LHCN-M2 (cell line): ENCODE data around the gene AOPEP. TPM values are rescaled to one million over a fixed set of nuclear protein-coding genes. Genes with fewer than 3 reads are reported as not detected.
"Not testable (repeated sequence)": the region's sequence is repeated elsewhere in the genome, so short reads cannot be mapped to it uniquely, and the experiment has no call there.

ENCODE experiments used
- DNase-seq: peaks from one replicate; pipeline ENCODE4 v3.0.0-alpha.2; 2012; ENCODE audit warnings: low read depth
- total RNA-seq: library from RNA; depleted of rRNA; stranded (reverse); fragments of >200 nt; gene quantifications from 2 replicates; pipeline ENCODE4 v1.2.3, GENCODE V29; 2014

The AOPEP gene
- total RNA-seq, 1 experiment from 2014 or later, result 114 TPM

DNA sequence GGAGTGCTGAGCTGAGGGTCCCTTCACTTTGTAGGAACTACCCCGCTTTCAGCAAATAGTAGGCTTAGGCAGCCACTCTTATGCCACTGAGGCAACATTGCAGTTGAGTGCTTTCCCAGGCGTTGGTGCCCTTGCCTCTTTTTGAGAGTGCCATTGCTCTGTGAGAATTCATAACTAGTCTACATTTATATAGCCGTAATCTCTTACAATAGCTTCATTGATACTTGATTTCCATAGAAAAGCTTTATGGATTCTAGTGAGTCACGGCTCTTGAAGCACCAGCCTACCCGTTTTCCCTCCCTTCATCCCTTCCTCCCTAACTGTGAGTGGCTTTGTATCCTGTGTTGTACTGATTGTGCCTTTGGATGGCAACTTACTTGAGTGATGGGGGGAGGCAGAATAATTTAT, 283.9 kb downstream of the AOPEP start:
- DNase-seq, result no peak

DNA sequence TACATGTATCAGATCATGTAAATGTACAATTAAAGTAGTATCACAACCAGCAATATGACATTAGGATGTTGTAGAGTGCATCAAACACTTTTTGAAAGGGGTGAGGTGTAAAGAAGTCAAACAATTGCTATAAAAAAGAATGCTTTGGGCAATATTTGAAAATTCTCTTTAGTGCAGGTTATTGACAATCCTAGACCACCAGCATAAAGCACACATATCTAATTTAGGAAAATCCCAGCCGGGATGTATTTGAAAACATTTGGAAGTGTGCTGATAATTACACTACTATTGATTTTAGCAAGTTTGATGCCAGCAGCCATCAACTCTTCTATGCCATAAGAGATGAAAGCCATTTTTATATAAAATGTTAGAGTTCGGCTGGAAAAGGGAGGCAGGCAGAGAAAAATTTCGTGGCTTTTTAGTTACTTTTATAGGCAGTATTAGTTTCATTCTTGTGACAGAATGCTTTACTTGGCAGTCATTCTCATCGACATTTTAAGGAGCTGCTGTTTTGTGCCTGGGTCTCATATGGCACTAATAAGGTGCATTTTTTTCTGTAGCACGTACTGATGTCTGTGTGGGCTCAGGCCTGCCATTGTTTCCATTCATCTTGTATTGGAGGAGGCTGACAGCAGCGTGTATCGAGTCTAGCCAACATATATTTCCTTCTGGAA, 285.7 kb downstream of the AOPEP start:
- no peak for DNase-seq

DNA sequence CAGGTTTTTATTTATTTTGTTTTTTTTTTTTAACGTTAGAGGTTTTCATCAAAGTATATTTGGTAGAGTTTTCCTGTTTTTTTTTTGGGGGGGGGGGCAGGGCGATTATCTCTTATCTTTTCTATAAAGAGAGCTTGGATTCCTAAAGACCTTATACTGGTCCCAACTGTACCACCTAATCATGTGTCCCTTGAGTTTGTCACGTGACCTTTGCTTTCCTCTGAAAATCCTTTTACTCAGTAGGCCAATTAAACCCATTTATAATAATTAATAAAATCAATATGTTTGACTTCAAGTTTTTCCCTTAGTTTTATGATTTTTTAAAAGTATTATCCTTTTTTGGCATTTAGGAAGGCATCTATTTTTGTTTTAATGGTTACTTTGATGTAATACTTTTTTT, 286.4 kb downstream of the AOPEP start:
- DNase-seq, result no peak

DNA sequence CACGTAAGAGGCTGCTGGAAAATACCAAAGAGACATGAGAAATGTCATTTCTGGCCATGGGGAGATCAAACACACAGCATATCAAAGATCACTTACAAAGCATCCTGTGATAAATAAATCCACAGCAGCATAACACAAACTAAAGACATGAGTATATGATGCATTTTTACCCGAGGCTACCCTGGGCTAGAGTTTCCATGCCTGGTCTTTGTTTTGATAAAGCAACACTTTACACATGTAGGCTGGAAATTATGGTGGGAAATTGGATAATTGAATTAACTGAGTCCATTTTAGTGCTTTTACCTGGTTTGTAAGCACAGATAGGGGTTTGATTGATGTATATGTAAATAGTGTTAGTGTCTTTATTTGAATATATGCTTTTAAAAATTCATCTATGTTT, 288.4 kb downstream of the AOPEP start:
- no peak for DNase-seq

DNA sequence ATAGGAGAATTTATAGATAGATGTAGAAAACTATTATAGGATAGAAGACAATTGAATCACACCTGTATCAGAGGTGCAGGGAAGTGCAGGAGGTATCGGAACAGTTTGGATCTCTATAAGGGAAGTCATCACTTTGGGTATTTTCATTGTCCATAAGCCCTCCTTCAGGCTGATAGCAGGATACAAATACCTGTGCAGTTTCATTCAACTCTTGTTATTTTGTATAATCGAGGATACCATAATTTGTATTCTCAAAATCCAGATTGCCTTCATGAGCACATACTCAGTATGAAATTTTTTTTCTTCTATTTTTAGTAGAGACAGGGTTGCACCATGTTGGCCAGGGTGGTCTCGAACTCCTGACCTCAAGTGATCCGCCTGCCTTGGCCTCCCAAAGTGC, 289.1 kb downstream of the AOPEP start:
- no peak for DNase-seq

DNA sequence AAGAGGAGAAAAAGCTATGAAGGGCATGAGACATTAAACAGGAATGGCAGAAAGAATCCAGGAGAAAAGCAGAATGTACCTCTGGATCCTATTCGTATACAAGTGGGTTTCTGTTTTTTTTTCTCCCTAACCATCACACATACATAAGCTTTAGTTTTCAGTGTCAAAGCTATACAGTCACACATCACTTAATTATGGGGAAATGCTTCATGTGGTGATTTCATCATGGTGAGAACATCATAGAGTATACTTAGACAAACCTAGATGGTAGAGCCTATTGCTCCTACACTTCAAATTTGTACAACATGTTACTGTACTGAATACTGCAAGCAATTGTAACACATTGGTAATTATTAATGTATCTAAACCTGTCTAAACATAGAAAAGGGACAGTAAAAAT, 290.6 kb downstream of the AOPEP start:
- no peak for DNase-seq

DNA sequence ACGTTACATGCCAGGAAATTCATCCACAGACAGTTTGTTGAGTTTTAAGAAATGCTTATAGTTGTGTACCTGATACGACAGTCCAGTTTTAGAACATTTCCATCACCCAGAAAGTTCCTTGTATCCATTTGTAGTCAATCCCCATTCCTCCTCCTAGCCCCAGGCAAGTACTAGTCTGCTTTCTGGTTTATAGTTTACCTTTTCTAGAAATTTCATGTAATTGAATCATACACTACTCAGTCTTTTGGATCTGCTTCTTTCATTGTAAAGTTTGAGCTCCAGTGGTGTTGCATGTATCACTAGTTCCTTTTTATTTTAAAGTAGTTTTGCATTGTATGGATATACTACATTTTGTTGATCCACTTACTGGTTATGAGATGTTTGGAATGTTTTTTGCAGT, 291.2 kb downstream of the AOPEP start:
- DNase-seq, result no peak

DNA sequence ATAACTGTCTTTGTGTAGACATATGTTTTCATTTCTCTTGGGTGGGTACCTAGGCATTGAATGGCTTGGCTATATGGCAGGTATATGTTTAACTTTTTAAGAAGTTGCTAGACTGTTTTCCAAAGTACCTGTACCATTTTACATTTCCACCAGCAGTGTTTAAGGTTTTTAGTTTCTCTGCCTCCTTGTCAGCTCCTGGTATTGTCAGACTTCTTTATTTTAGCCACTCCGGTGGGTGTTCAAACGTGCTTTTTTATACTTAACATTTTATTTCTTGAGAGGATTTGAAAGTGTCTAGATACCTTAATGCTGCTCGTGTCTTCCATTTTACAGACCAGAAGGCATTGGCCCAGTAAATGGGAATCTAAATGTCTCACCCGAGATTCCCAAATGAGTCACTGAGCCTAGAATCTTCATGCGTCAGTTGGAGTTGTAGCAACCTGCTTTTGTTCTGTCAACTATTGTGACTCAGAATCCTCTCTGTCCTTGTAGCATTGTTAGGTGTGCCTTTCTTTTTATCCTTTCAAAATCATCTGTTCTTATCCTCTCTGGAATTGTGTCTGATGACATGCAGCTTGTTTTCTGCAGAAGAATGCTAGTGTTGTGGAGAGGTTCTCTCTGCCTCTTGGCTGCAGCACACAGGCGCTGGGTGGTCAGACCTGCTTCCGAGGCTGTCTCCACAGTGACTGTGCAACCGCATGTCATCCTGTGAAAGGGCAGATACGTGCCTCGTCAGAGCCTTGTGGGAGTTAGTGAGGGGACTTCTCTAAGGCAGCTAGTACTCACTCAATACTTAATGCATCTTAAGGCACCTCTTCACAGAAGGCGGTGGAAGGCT, 291.8 kb downstream of the AOPEP start:
- peak; percentile 96 for DNase-seq

DNA sequence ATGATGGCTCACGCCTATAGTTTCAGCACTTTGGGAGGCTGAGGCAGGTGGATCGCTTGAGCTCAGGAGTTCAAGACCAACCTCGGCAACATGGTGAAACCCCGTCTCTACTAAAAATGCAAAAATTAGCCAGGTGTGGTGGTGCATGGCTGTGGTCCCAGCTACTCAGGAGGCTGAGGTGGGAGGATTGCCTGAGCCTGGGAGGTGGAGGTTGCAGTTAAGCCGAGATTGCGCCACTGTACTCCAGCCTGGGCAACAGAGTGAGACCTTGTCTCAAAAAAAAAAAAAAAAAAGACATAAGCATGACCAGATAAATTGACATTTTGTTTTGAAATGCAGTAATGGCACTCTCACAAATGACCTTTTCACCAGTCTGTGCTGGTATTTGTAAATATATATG, 294.1 kb downstream of the AOPEP start:
- not testable (repeated sequence) for DNase-seq

DNA sequence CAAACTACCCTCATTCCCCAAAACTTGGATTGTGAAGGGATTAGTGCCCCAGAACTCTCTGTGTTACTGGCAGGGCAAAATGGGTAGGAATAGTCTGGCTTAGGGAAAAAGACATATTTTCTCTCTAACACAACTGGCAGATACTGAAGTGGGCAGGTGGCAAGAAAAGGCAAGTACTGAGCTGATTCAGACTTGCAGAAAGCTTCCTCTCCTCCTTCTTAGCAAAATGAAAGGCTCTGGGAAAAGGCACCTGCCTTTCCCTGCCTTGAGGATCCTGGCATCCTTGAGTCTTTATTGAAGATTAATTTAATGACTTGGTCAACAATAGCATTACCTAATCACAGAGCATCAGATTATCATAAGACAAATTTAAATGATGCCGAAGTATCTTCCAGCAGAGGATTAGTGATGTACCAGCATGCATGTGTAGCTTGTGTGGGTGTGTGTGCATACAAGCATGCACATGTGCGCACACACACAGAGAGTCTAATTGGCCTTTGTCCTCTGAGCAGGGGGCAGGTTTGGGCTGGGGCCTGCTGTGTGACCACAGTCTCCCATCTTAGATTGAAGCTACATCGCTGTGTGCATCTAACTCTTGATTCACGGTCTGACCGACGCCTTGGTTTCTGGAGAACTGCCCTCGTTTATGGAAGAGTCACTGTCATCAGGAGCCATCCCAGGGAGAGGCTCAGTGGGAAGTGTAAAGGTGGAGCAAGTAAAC, 294.8 kb downstream of the AOPEP start:
- DNase-seq, result no peak

DNA sequence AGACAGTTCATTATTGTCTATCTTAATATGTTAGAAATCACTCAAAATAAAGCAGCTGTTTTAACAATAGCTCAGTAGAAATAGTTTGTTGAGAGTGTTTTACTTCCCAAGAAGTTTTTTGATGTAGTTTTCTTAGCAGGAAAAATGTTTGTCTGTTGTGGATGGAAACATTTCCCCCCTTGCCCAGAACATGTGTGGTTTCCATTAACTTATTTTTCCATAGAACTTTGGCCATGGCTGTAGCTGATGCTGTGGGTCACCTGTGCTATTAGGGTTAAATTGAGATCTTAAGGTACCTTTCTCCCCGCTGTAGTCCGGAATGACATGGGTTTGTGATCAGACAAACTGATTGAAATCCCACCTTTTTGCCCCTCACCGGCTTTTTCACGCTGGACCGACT, 296.2 kb downstream of the AOPEP start:
- no peak for DNase-seq

DNA sequence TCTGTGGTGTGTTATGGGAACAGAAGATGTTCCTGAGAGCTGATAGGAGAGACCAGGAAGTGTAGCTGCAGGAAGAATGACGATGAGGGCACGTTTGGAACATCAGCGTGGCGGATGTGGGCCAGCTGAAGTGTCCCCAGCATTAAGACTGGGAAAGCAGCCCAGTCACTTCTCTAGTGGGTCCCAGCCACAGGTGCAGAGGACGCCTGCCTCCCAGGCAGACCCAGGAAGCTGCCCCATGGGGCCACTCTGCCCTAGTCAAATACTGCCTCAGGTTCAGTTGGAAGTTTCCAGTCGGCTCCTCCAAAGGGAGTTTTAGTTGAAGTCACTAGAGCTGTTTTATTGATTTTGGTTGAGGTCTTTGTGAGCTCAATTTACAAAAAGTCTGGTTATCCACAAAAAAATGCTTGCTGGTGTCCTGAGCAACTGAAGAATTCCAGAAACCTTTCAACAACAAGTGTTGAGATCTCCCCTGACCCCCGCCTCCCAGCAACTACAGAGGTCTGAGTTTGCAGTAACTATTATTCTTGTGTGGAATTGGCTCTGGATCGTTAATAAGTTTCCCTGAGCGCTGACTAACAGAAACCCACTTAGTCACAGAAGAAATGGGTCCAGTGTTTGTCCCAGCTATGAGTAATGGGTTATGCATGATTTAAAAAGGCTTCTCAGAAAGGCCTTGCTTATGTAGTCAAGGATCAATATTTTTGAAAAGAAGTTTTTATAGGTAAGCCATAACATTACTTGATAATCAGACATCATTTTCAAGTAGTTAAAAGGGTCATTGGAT, 296.9 kb downstream of the AOPEP start:
- DNase-seq, result peak; percentile 85

DNA sequence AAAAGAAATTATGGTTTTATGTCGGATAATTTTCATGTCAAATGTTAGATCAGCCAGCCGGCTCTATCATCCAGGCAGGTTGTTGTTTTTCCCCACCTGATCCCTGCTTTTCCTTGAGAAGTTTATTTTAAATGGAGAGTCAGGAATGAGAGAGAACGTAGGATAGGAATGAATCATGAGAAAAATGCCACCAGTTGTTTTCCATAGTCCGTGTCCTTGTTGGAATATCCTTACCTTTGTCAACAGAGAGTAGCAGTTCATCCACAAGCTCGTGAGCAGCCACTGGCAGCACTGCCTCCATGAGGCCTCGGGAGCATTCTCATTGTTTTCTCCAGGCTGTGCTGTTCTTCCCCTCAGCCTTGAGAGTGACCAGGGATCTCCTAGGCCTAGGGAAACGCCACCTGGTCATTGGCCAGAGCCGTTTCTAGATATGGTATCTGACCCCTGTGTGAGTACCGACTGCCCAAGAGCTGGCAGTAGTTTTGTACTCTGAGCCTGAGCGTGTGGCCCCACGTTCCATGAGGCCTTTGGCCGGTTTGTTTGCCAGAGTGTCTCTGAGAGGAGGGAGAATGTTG, 297.7 kb downstream of the AOPEP start:
- DNase-seq, result peak; percentile 58

DNA sequence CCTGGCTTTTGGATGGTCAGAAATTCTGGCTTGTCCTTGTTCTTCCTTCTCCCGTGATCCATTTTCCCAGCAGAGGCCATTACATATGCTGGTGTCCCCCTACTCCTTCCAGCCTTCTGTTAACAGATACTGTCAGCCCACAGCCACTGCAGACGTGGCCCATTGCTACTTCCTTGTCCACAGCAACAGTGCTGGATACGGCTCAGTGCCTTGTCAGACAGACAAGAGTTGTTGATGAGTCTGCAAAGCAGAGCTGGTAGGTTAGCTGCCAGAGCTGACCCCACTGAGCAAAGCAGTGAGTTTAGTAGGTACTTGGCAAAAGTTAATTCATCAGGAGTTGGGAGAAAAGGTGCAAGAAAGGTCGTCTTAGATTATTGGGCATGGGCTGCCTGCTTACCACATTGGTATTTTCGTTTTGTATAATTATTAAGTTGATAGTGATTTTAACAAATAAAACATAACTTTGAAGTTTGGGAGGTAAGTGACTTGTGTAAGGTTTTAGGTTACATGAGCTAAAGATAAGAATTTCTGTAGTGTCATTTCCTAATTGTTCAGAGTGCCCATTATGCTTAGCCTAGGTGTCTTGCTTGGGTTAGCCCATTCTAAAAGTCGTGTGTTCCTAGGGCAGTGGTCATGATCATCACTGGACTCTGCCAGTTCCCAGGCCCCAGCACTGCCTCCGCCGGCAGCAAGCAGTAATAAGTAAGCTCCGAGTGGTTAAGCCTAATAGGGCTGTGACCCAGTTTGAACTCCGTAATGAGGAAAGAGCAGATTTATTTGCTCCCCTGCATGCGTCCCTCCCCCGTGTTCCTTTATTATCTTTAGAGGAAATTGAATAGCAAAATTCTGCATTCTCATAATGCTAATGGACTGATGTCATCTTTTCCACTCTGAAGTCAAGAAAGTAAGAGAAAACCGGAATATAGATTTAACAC, 299.0 kb downstream of the AOPEP start:
- peak; percentile 87 for DNase-seq

DNA sequence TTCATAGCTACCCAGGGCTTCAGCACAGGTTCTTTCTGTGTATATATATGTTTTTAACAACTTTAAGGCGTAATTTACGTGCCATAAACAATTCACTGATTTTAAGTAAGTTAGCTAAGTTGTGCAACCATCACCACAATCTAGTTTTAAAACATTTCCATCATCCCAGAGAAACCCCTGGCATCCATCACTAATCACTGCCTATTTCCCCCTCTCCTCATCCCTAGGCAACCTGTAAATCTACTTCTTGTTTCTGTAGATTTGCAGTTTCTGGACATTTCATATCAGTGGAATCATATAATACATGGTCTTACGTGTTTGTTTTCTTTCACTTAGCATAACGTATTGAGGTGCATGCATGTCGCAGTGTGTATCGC, 299.6 kb downstream of the AOPEP start:
- DNase-seq, result no peak

DNA sequence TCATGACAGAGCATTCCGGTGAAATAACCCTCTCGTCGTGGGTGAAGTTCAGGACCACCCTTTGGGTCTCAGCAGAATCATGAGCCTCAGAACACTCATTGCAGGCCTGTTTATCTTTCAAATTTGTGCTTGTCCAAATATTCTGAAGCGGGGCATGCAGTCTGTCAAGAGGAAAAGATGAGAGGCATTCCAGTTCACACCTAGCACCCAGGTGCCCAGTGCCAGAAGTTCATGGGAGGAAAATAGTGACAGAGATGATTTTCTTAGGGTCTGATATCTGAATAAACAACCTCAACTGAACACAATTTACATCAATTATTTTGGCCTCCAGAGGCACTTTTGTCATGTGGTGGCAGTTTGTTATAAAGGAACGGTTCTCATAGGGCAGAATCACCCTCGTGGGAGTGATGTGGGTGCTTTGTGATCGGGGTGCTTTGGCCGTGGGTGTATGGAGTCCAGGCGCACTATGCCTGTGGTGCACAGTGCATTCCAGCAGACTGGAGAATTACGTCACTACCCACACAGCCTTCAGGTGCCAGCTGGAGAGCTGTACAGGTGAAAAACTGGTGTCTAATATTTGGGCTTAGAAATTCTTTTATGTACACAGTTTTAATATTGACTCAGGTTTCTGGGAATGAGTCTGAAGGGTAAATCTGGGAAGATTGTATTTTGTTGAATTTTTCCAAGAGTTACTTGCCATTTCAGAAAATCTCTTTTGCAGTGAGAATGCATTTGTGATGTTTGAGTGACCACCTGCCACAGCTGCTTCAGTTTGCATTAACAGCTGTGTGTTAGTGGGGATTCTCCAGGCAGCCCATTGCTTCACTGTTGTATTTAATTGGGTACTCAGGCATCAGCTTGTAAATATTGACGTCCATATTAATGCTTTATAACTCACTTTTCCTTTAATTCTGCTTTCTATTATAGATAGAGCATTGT, 301.7 kb downstream of the AOPEP start:
- no peak for DNase-seq

DNA sequence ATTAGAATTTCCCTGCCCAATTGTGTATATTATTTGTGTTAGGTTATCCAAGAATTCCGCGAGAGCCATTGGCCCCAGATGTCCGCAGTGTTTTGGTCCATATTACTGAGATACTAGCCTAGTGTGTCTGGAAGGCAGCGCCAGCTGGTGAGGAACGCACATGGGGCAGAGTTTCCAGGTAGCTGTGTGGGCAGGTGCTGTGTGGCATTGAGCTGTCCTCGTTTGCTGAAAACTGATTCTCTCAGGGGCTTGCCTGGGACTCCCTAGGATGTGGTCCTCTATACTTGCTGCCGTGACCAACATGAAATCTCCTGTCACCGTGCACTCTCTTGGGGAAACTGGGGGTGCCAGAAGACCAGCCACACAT, 302.3 kb downstream of the AOPEP start:
- no peak for DNase-seq

DNA sequence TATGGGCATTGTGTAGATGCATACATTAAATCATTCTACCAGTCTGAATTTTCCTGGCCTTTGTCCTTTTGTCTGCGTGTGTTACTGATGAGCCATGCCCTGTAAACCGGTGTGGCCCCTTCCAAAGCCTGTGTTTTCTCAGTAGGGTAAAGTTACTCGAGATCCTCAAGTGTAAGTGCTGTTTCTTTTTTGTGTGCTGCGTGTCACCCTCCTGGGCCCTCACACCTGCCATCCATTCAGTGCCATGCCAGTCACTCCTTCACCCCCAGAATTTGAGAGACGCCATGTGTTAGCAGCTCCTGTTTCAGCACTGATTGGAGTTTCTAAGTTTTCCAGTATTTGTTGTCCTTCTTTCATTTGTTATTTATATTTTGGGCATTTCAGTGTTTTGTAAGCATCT, 302.8 kb downstream of the AOPEP start:
- no peak for DNase-seq

DNA sequence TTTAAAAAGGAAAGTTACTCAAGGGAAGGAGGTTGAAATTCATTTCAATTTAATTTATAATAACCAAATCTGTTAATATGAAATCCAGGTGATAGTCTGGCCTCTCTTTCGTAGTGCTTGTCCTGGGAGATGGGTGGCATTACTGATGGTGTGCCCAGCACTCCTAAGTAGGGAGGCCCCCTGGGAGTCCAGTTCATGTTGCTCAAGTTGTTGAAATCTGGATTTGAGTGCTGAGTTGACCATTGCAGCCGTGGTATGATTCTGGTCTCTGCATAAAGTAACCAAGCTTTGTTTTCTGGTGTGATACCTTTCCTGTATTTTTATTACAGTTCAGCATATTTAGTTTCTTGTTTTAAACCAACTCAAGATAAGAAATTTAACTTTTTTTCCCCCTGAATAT, 303.2 kb downstream of the AOPEP start:
- no peak for DNase-seq
